Neural cell (in vitro differentiated cells): ENCODE measurements around the gene ADGRG7. TPM values are rescaled to one million over a fixed set of nuclear protein-coding genes. Genes with fewer than 3 reads are reported as not detected.

ENCODE experiments used
- H2AFZ ChIP-seq: fragments of 200-600, 300-800 bp; sonication (generic), shearing (Covaris generic); 2 replicates; pipeline ENCODE4 v1.6.0; 2014; ENCODE audit warnings: low read depth, mild to moderate bottlenecking, antibody characterized with exemption, low read length, moderate library complexity
- H3F3A ChIP-seq: fragments of 200-600 bp; shearing (Covaris generic); 2 replicates; pipeline ENCODE4 v1.6.1; 2016; ENCODE audit warnings: mild to moderate bottlenecking, moderate library complexity, mixed read lengths, antibody characterized with exemption, low read length; ENCODE audit not compliant: insufficient read depth, poor library complexity, severe bottlenecking
- H3K27ac ChIP-seq: fragments of 200-600, 300-800 bp; sonication (generic), shearing (Covaris generic); 2 replicates; pipeline ENCODE4 v1.5.1; 2014; ENCODE audit warnings: mild to moderate bottlenecking, low read length, moderate library complexity
- H3K27me3 ChIP-seq: fragments of 300-800, 200-600 bp; sonication (generic), shearing (Covaris generic); 2 replicates; pipeline ENCODE4 v1.6.0; 2014; ENCODE audit warnings: mild to moderate bottlenecking, low read depth, low read length, moderate library complexity; ENCODE audit not compliant: insufficient read depth
- H3K36me3 ChIP-seq: fragments of 300-800, 200-600 bp; sonication (generic), shearing (Covaris generic); 2 replicates; pipeline ENCODE4 v1.5.1; 2014; ENCODE audit warnings: mild to moderate bottlenecking, antibody characterized with exemption, low read length, moderate library complexity; ENCODE audit not compliant: insufficient read depth
- H3K4me2 ChIP-seq: fragments of 300-800, 200-600 bp; sonication (generic), shearing (Covaris generic); 2 replicates; pipeline ENCODE4 v1.6.0; 2014; ENCODE audit warnings: mild to moderate bottlenecking, low read length
- H3K4me3 ChIP-seq: fragments of 300-800, 200-600 bp; sonication (generic), shearing (Covaris generic); 2 replicates; pipeline ENCODE4 v1.5.1; 2014; ENCODE audit warnings: mild to moderate bottlenecking, low read length, moderate library complexity
- H3K79me2 ChIP-seq: fragments of 200-600 bp; shearing (Covaris generic); replicated peaks from 2 replicates; pipeline ENCODE4 v1.6.0; 2014; ENCODE audit warnings: mild to moderate bottlenecking, low read length, moderate library complexity; ENCODE audit not compliant: insufficient read depth
- H3K9ac ChIP-seq: fragments of 300-800, 200-600 bp; sonication (generic), shearing (Covaris generic); 2 replicates; pipeline ENCODE4 v1.6.1; 2016; ENCODE audit warnings: mild to moderate bottlenecking, low read length, mixed read lengths
- H3K9me2 ChIP-seq: fragments of 200-600 bp; shearing (Covaris generic); 2 replicates; pipeline ENCODE4 v1.6.1; 2016; ENCODE audit warnings: mild to moderate bottlenecking, low read length, mixed read lengths; ENCODE audit not compliant: insufficient read depth
- H3K9me3 ChIP-seq: fragments of 200-600, 300-800 bp; sonication (generic), shearing (Covaris generic); 2 replicates; pipeline ENCODE4 v1.6.1; 2016; ENCODE audit warnings: mild to moderate bottlenecking, mixed run types, low read length, moderate library complexity, mixed read lengths
- H4K20me1 ChIP-seq: fragments of 200-600 bp; shearing (Covaris generic); 2 replicates; pipeline ENCODE4 v1.6.1; 2016; ENCODE audit warnings: mild to moderate bottlenecking, mixed run types; ENCODE audit not compliant: insufficient read depth
- CTCF ChIP-seq: fragments of 450-650 bp; IDR thresholded peaks from 2 replicates; pipeline ENCODE4 v1.5.1; 2014; ENCODE audit warnings: antibody characterized with exemption, mild to moderate bottlenecking, moderate library complexity; ENCODE audit not compliant: poor library complexity, severe bottlenecking
- EP300 ChIP-seq: fragments of 450-650 bp; conservative IDR thresholded peaks from 2 replicates; pipeline ENCODE4 v1.6.1; 2014; ENCODE audit warnings: antibody characterized with exemption, mild to moderate bottlenecking, moderate library complexity; ENCODE audit not compliant: poor library complexity, severe bottlenecking
- EZH2 ChIP-seq: fragments of 200-600, 300-800 bp; shearing (Covaris generic), sonication (generic); IDR thresholded peaks from 2 replicates; pipeline ENCODE4 v1.6.1; 2014; ENCODE audit warnings: antibody characterized with exemption, low read length, borderline replicate concordance, mild to moderate bottlenecking; ENCODE audit not compliant: insufficient read depth, poor library complexity, severe bottlenecking
- POLR2AphosphoS5 ChIP-seq: IDR thresholded peaks from 2 replicates; pipeline ENCODE4 v1.6.1; 2012
- RAD21 ChIP-seq: fragments of 450-650 bp; conservative IDR thresholded peaks from 2 replicates; pipeline ENCODE4 v1.6.1; 2014; ENCODE audit warnings: antibody characterized with exemption, mild to moderate bottlenecking, moderate library complexity
- REST ChIP-seq: IDR thresholded peaks from 2 replicates; pipeline ENCODE4 v1.6.1; 2012; ENCODE audit warnings: borderline replicate concordance
- SMC3 ChIP-seq: fragments of 450-650 bp; conservative IDR thresholded peaks from 2 replicates; pipeline ENCODE4 v1.6.1; 2014; ENCODE audit warnings: antibody characterized with exemption, mild to moderate bottlenecking, moderate library complexity; ENCODE audit not compliant: poor library complexity
- TAF1 ChIP-seq: IDR thresholded peaks from 2 replicates; pipeline ENCODE4 v1.6.1; 2012; ENCODE audit warnings: low read depth
- polyA plus RNA-seq: library from polyadenylated mRNA; depleted of rRNA; stranded (reverse); fragments of >200 nt; gene quantifications from 2 replicates; pipeline ENCODE4 v1.2.3, GENCODE V29; 2014

ADGRG7 gene
- polyA plus RNA-seq, 1 donor from 2014 or later: not detected

- Histone ChIP-seq H3K36me3 (no peaks in the 10 kb centered on the region), H3K9me2 (no peaks in the 10 kb centered on the region), H3K4me2 (no peak overlapping the region), H3K9me3 (no peaks in the 10 kb centered on the region), H3K27me3 (no peaks in the 10 kb centered on the region), H4K20me1 (no peaks in the 10 kb centered on the region), H3K27ac (no peak overlapping the region), H3K9ac (no peak overlapping the region), H2AFZ (no peak overlapping the region), H3K4me3 (no peak overlapping the region), H3K79me2 (no peaks in the 10 kb centered on the region), H3F3A (no peaks in the 10 kb centered on the region)
- TF ChIP-seq RAD21 (no peak), SMC3 (no peak), TAF1 (no peak), EP300 (no peak), REST (no peak), POLR2AphosphoS5 (no peak), EZH2 (no peak), CTCF (no peak)
Observed at GRCh38 chr3:100700708-100701107, 91.3 kb downstream of the ADGRG7 start.

- no peak for TF ChIP-seq CTCF
- TF ChIP-seq EZH2: no peak
- TF ChIP-seq SMC3: no peak
- Histone ChIP-seq H3K27ac (no peak overlapping the region), H3K27me3 (no peaks in the 10 kb centered on the region), H3F3A (no peaks in the 10 kb centered on the region), H2AFZ (no peak overlapping the region), H3K36me3 (no peaks in the 10 kb centered on the region), H4K20me1 (no peaks in the 10 kb centered on the region), H3K4me2 (no peak overlapping the region), H3K4me3 (no peak overlapping the region), H3K79me2 (no peaks in the 10 kb centered on the region), H3K9ac (no peak overlapping the region), H3K9me2 (no peaks in the 10 kb centered on the region), H3K9me3 (no peaks in the 10 kb centered on the region)
Observed at GRCh38 chr3:100702082-100702979, 92.9 kb downstream of the ADGRG7 start.
